Astrocyte (in vitro differentiated cells and primary cell): Measurements from ENCODE around the gene IDUA.
"Not testable (repeated sequence)": the region's sequence is repeated elsewhere in the genome, so short reads cannot be mapped to it uniquely, and the experiment has no call there.

ENCODE experiments used
- EZH2 ChIP-seq: IDR thresholded peaks from 2 replicates; pipeline ENCODE4 v1.6.1; 2012; ENCODE audit warnings: mild to moderate bottlenecking, low read length, inconsistent platforms; ENCODE audit not compliant: insufficient read depth
- TF ChIP-seq, protein P1 (sequence below): IDR thresholded peaks from 2 replicates; pipeline ENCODE4 v1.5.1; 2011; ENCODE audit warnings: low read depth, mild to moderate bottlenecking, inconsistent platforms, low read length, moderate library complexity; ENCODE audit not compliant: insufficient read depth

DNA sequence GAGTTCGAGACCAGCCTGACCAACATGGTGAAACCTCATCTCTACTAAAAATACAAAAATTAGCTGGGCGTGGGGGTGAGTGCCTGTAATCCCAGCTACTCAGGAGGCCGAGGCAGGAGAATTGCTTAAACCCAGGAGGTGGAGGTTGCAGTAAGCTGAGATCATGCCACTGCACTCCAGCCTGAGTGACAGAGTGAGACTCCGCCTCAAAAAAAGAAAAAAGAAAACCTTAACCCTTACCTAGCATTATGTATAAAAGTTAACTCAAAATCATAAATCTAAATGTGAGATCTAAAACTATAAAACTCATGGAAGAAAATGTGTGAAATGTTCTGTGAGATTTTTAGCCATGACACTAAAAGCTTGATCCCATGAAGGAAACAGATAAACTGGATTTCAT is 47.3 kb upstream of the IDUA start:
- TF ChIP-seq, protein P1, sequence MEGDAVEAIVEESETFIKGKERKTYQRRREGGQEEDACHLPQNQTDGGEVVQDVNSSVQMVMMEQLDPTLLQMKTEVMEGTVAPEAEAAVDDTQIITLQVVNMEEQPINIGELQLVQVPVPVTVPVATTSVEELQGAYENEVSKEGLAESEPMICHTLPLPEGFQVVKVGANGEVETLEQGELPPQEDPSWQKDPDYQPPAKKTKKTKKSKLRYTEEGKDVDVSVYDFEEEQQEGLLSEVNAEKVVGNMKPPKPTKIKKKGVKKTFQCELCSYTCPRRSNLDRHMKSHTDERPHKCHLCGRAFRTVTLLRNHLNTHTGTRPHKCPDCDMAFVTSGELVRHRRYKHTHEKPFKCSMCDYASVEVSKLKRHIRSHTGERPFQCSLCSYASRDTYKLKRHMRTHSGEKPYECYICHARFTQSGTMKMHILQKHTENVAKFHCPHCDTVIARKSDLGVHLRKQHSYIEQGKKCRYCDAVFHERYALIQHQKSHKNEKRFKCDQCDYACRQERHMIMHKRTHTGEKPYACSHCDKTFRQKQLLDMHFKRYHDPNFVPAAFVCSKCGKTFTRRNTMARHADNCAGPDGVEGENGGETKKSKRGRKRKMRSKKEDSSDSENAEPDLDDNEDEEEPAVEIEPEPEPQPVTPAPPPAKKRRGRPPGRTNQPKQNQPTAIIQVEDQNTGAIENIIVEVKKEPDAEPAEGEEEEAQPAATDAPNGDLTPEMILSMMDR = not testable (repeated sequence)
- TF ChIP-seq EZH2 = not testable (repeated sequence)
